Activated CD4-positive, alpha-beta memory T cell treated with anti-CD3 and anti-CD28 coated beads for 36 hours (primary cell): ENCODE data around the gene SMARCC2. TPM values are rescaled to one million over a fixed set of nuclear protein-coding genes. Genes with fewer than 3 reads are reported as not detected.

Source experiments
- CTCF ChIA-PET: fragments of 350-600 bp; sonication (Branson Sonifier 250); formaldehyde crosslinking; loops from one replicate; lab custom pipeline; 2021; ENCODE audit warnings: antibody characterized with exemption, inconsistent platforms; lab: Charles Lee
- POLR2A ChIA-PET: fragments of 350-600 bp; sonication (Branson Sonifier 250); formaldehyde crosslinking; loops from one replicate; lab custom pipeline; 2021; ENCODE audit warnings: antibody characterized with exemption; lab: Charles Lee
- DNase-seq: peaks from one replicate; pipeline ENCODE4 v3.0.0-alpha.2; 2020
- H3K27ac Mint-ChIP-seq: one replicate; pipeline ENCODE4 v1.8.0; 2021; ENCODE audit warnings: mixed read lengths
- H3K27me3 Mint-ChIP-seq: one replicate; pipeline ENCODE4 v1.8.0; 2021; ENCODE audit warnings: mixed read lengths
- H3K36me3 Mint-ChIP-seq: one replicate; pipeline ENCODE4 v1.8.0; 2021; ENCODE audit warnings: mixed read lengths
- H3K4me1 Mint-ChIP-seq: one replicate; pipeline ENCODE4 v1.8.0; 2021; ENCODE audit warnings: low read depth, mixed read lengths
- H3K4me3 Mint-ChIP-seq: one replicate; pipeline ENCODE4 v1.8.0; 2021; ENCODE audit warnings: mild to moderate bottlenecking, mixed read lengths
- H3K9me3 Mint-ChIP-seq: one replicate; pipeline ENCODE4 v1.8.0; 2021; ENCODE audit warnings: mixed read lengths
- intact Hi-C: fragments of 100-400 bp; cut with micrococcal nuclease; formaldehyde crosslinking; loops from one replicate; pipeline ENCODE4 v1.15.1; 2023
- total RNA-seq, 2 experiments: library from RNA; stranded (reverse); gene quantifications; one replicate each; pipeline ENCODE4 v1.2.3, GENCODE V29; 2021

The SMARCC2 gene
- total RNA-seq, 2 experiments from 2014 or later: 96.4 to 103 TPM

DNA sequence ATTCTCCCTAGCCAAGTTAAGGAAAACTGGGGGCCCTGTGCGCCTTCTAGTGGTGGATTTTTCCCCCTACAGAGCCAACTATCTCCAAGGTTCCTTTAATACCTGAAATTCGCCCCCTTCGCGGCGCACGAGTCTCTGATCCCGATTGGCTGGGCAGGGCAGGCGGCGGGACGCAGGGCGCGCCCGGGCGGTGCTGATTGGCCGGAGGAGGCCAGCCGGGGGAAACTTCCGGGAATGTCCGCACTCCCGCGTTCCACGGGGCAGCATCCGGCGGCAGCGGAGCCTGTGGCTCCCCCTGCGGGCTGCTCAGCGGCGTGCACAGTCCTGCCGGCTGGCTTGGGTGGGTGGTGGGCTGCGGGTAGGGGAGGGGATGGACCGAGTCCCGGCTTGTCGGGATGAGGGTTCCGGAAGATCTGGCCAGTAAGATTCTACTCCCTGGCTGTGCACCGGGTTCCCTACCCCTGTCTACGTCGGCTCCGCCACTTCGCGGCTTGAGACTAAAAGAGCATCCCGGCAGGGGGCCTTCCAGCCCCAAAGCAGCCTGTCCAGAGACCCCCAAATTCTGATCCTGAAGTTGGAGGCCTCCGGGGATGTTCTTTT lies 34.9 kb upstream of the SMARCC2 start, which contains the start of gene NABP2:
Gene NABP2 (plus strand): TSS at position 241 of the 600 bp plus-strand sequence. CDS start 515 bp downstream, outside the sequence.
- DNase-seq: peak; percentile 97
- no peaks in the 10 kb centered on the region for H3K9me3 Mint-ChIP-seq
- peaks cover 11% of the 10 kb centered on the region for H3K36me3 Mint-ChIP-seq
- ChIA-PET POLR2A (no interaction called here), CTCF (interaction anchor here (4.0 kb wide), 1 partner anchor 35 kb away, joined by 50 read pairs; the partner anchor contains the start of gene SMARCC2)
- H3K27ac Mint-ChIP-seq: peak within 1 kb of the TSS; percentile 80
- peaks cover 33% of the 10 kb centered on the region for H3K4me1 Mint-ChIP-seq
- no peaks in the 10 kb centered on the region for H3K27me3 Mint-ChIP-seq
- H3K4me3 Mint-ChIP-seq: peak within 1 kb of the TSS; percentile 96
- intact Hi-C loops: loop anchor here (1.0 to 10.0 kb wide), 9 partner anchors 12 to 407 kb away; partner anchors contain the start of genes ANKRD52, ORMDL2, RAB5B and RPS26

DNA sequence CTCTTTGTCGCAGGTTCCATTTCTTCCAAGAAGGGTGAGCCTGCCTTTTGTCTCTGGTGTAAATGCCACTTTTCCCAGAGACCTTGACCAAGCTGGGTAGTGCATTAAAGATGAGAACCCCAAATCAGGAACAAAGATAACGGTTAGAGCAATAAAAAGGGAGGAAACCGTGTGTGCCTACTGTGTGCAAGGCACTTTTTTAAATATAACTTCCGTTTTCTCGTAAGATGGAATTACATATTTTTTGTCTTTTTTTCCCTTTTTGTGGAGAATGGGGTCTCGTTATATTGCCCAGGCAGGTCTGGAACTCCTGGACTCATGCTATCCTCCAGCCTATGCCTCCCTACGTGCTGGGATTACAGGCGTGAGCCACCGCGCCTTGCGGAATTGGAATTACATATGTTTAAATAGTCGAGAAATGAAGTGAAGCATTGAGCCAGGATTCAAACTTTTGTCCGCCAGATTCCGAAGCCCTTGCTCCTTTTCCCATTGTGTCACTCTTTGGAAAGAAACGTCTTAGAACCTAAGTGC lies 34.4 kb upstream of the SMARCC2 start:
- Mint-ChIP-seq H3K27ac (peak overlapping the region; percentile 80), H3K36me3 (peaks cover 9% of the 10 kb centered on the region), H3K9me3 (no peaks in the 10 kb centered on the region), H3K4me1 (peaks cover 33% of the 10 kb centered on the region), H3K4me3 (peak overlapping the region; percentile 87), H3K27me3 (no peaks in the 10 kb centered on the region)
- ChIA-PET POLR2A (interaction anchor here (0.7 kb wide), 1 partner anchor 105 kb away, joined by 3 read pairs; the partner anchor contains the start of gene ZC3H10), CTCF (interaction anchor here (2.7 to 4.0 kb wide), 3 partner anchors 16 to 240 kb away, joined by 12 to 50 read pairs (median 33); partner anchors contain the start of gene SMARCC2)
- intact Hi-C loops: loop anchor here (1.0 to 10.0 kb wide), 11 partner anchors 11 to 406 kb away; partner anchors contain the start of genes ANKRD52, MYL6B, ORMDL2 and RAB5B
- no peak for DNase-seq

DNA sequence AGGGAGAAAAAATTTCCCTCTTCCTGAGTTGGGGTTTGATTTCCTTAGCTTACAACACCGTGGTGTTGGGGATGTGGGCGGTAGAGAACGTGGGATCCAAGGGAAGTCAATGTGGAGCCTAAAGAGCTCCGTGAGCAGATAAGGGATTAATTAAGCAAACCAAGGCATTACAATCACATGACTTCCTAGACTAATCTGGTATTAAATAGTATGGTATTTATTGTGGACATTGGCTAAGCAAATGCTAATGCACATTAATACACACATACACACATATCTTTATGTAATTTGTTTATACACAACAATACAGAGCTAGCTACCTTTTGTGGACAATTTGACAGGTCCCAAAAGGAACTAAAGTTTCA lies 33.2 kb upstream of the SMARCC2 start:
- Mint-ChIP-seq H3K9me3 (no peaks in the 10 kb centered on the region), H3K36me3 (peaks cover 9% of the 10 kb centered on the region), H3K27ac (peak overlapping the region; percentile 96), H3K4me3 (peak overlapping the region; percentile 96), H3K27me3 (no peaks in the 10 kb centered on the region), H3K4me1 (peaks cover 33% of the 10 kb centered on the region)
- POLR2A ChIA-PET: interaction anchor here (0.8 to 3.0 kb wide), 15 partner anchors 19 to 249 kb away, joined by 3 to 20 read pairs (median 4); partner anchors contain the start of genes ANKRD52, ESYT1, MYL6B and PA2G4
- CTCF ChIA-PET: interaction anchor here (0.6 to 4.0 kb wide), 22 partner anchors 9 to 283 kb away, joined by 3 to 50 read pairs (median 4); partner anchors contain the start of genes ANKRD52, ESYT1, MYL6 and PA2G4
- intact Hi-C loops: loop anchor here (2.0 to 10.0 kb wide), 6 partner anchors 16 to 405 kb away; partner anchors contain the start of genes ANKRD52, MYL6B, ORMDL2 and RAB5B
- DNase-seq: no peak

DNA sequence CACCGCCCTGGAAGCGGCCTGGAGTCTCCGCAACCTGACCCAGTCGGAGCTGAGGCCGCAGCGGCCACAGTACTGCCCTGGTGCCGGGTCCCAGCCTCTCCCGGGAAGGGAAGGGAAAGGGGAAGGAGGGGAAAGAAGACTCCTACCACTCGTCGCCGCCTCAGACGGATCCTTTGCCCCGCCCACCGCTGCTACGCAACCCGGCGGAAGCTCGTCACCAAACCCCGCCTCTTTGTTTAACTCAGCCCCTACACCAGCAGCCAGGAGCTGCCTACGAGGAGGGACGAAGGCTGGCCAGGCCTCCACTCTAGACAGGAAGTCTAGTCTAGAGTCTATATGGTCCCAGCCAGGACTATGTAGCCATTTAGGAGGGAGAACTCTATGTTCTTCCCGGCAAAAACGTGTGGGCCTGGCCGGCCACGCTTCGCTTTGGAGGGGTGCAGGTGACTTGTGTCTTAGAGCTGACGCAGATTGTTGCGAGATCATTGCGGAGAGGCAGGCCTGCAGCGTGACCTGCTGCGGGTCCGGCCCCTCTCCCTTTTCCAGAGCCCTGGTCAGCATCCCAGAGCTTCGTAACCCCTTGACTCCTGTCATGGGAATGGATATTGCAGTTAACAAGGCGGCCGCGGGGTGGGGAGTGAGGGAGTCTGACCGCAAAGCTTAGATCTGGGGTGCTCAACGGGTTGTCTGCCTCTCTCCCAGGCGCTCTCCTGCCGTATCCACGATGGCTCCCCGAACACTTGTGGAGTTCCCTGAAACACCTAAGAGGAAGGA lies 32.7 kb upstream of the SMARCC2 start, which contains the start of gene RNF41:
Gene RNF41 (minus strand): TSS at position 166 of the 774 bp plus-strand sequence. CDS start 7,875 bp downstream, outside the sequence.
- peaks cover 6% of the 10 kb centered on the region for H3K36me3 Mint-ChIP-seq
- peak; percentile 95 for DNase-seq
- intact Hi-C loops: loop anchor here (2.0 to 10.0 kb wide), 6 partner anchors 15 to 405 kb away; partner anchors contain the start of genes ANKRD52, MYL6B, ORMDL2 and RAB5B
- no peaks in the 10 kb centered on the region for H3K27me3 Mint-ChIP-seq
- no peaks in the 10 kb centered on the region for H3K9me3 Mint-ChIP-seq
- H3K27ac Mint-ChIP-seq: peak within 1 kb of the TSS; percentile 96
- POLR2A ChIA-PET: interaction anchor here (0.8 to 3.0 kb wide), 17 partner anchors 19 to 248 kb away, joined by 3 to 20 read pairs (median 4); partner anchors contain the start of genes ANKRD52, CNPY2, ESYT1 and MYL6B
- CTCF ChIA-PET: interaction anchor here (0.6 to 4.0 kb wide), 25 partner anchors 9 to 1181 kb away, joined by 3 to 50 read pairs (median 4); partner anchors contain the start of genes ANKRD52, ESYT1, MYL6 and MYL6B
- peak within 1 kb of the TSS; percentile 96 for H3K4me3 Mint-ChIP-seq
- H3K4me1 Mint-ChIP-seq: peaks cover 33% of the 10 kb centered on the region

DNA sequence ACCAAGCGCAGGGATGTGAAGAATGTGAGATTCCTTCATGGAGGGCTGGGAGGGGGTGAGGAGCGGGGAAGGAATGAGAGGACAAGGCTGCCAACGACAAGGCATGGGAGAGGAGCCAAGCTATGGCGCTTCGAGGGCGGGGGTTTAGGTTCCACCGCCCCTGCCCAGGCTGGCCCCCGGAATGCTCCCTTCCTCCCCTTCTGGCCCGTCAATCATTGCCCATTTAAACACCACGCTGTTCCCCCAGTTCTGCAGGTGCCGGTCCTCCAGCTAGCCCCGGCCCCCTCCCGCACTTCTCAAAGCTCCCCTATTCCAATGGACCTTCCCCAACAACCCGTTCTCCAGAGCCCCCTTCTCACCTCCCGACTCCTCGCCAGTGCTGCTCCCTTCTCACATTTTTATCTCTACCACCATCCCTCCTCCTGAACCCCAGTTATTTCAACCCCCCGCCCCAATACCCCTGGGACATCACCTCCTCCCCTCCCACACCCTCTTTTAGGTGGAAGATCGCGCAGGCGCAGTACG lies 32.0 kb upstream of the SMARCC2 start:
- peaks cover 36% of the 10 kb centered on the region for H3K4me1 Mint-ChIP-seq
- DNase-seq: no peak
- intact Hi-C loops: loop anchor here (5.0 to 10.0 kb wide), 4 partner anchors 36 to 404 kb away; partner anchors contain the start of genes ANKRD52, ORMDL2, RAB5B and RPS26
- H3K27me3 Mint-ChIP-seq: no peaks in the 10 kb centered on the region
- CTCF ChIA-PET: interaction anchor here (0.6 to 4.0 kb wide), 20 partner anchors 8 to 1181 kb away, joined by 3 to 50 read pairs (median 6); partner anchors contain the start of genes ANKRD52, MYL6, MYL6B and PA2G4
- no peaks in the 10 kb centered on the region for H3K9me3 Mint-ChIP-seq
- POLR2A ChIA-PET: interaction anchor here (0.6 to 3.0 kb wide), 12 partner anchors 10 to 248 kb away, joined by 3 to 20 read pairs (median 6); partner anchors contain the start of genes ANKRD52, CNPY2, ESYT1 and PAN2
- H3K27ac Mint-ChIP-seq: peak overlapping the region; percentile 96
- H3K4me3 Mint-ChIP-seq: peak overlapping the region; percentile 96
- peaks cover 9% of the 10 kb centered on the region for H3K36me3 Mint-ChIP-seq

DNA sequence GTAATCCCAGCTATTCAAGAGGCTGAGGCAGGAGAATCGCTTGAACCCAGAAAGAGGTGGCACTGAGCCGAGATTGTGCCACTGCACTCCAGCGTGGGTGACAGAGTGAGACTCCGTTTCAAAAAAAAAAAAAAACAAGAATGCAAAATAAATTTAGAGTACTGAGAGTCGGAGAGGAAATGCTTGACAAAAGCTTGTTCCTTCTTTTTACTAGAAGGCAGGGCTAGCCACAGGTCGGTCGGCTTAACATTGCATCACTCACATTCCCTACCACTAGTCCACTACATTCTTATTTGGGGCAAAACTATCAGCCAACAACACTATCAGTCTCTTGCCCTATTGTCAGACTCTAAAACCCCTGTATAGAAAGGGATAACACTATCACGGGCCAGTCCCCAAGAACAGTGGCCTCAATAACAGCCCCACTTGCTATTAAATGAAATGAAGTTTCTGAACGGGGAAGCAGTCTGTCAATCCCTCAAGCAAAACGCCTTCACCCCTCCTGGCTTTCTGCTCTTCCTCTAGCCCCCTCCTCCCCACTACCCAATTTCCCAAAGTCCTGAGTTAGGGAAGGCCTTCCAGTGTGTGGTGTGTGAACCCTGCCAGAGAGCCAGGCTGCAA lies 31.4 kb upstream of the SMARCC2 start:
- ChIA-PET CTCF (interaction anchor here (0.6 to 4.0 kb wide), 12 partner anchors 14 to 243 kb away, joined by 3 to 50 read pairs (median 8); partner anchors contain the start of genes ANKRD52, MYL6, MYL6B and SMARCC2), POLR2A (interaction anchor here (0.6 to 3.0 kb wide), 5 partner anchors 11 to 113 kb away, joined by 3 to 20 read pairs (median 10); partner anchors contain the start of genes ANKRD52, ESYT1, PAN2 and ZC3H10)
- no peak for DNase-seq
- Mint-ChIP-seq H3K36me3 (peaks cover 6% of the 10 kb centered on the region), H3K27ac (peak overlapping the region; percentile 16), H3K27me3 (no peaks in the 10 kb centered on the region), H3K4me1 (peaks cover 36% of the 10 kb centered on the region), H3K9me3 (no peaks in the 10 kb centered on the region), H3K4me3 (peak overlapping the region; percentile 96)
- intact Hi-C loops: loop anchor here (5.0 to 10.0 kb wide), 4 partner anchors 37 to 403 kb away; partner anchors contain the start of genes ANKRD52, ORMDL2, RAB5B and RPS26

DNA sequence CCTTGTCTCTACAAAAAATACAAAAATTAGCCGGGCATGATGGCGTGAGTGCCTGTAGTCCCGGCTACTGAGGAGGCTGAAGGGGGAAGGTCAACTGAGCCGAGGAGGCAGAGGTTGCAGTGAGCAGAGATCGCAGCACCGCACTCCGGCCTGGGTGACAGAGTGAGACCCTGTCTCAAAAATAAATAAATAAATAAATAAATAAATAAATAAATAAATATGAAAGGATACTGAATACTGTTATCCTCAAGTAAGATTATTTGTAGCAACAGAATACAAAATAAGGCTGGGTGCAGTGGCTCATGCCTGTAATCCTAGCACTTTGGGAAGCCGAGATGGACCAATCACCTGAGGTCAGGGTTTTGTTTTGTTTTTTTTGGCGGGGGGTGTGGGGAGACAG lies 30.6 kb upstream of the SMARCC2 start:
- Mint-ChIP-seq H3K4me1 (peaks cover 30% of the 10 kb centered on the region), H3K4me3 (no peak overlapping the region), H3K27me3 (no peaks in the 10 kb centered on the region), H3K36me3 (peaks cover 9% of the 10 kb centered on the region), H3K9me3 (no peaks in the 10 kb centered on the region), H3K27ac (no peak overlapping the region)
- DNase-seq: no peak
- intact Hi-C loops: loop anchor here (5.0 to 10.0 kb wide), 4 partner anchors 37 to 403 kb away; partner anchors contain the start of genes ANKRD52, ORMDL2, RAB5B and RPS26
- ChIA-PET POLR2A (no interaction called here), CTCF (interaction anchor here (0.6 to 4.0 kb wide), 3 partner anchors 13 to 173 kb away, joined by 3 to 50 read pairs (median 33); partner anchors contain the start of gene SMARCC2)

DNA sequence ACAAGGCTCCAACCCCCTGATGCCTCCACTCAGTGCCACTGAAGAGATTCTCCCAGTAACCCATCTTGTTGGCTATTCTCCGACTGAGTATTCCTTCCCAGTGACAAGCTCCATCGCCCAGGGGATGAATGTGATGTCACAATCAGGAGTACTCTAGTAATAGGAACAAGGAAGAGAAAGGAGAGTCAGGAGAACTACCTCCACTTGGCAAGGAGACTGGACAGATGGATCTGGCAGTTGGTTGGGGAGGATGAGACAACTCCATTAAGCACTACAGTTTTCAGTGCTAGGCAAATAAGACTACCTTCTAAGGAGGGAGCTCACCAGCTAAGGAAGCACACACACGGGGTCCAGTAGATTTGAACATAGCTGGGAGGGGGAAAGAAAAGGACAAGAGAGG lies 27.2 kb upstream of the SMARCC2 start:
- Mint-ChIP-seq H3K36me3 (peaks cover 28% of the 10 kb centered on the region), H3K27me3 (no peaks in the 10 kb centered on the region), H3K4me1 (peaks cover 20% of the 10 kb centered on the region), H3K4me3 (no peak overlapping the region), H3K27ac (no peak overlapping the region), H3K9me3 (no peaks in the 10 kb centered on the region)
- DNase-seq: no peak
- CTCF ChIA-PET: interaction anchor here (0.7 to 1.7 kb wide), 7 partner anchors 8 to 357 kb away, joined by 3 to 7 read pairs (median 4); partner anchors contain the start of genes ANKRD52 and CNPY2
- intact Hi-C loops: no loop called here
- POLR2A ChIA-PET: no interaction called here

DNA sequence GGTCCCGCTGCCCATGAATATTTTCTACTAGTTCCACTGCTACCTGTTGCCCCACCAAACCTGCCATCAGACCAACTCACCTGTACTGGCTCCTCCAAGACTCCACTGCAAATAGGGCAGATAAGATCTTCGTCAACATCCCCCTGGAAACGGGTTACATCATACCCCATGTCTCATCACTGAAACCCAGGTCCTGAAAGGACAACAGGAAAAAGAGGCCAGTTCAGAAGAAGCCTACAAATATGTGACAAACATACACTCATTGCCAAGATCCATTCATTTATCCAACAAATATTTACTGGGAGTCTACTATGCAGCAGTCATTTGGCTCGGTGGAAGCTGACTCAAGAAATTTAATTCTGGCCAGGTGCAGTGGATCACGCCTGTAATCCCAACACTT lies 24.6 kb upstream of the SMARCC2 start:
- Mint-ChIP-seq H3K36me3 (peaks cover 42% of the 10 kb centered on the region), H3K4me3 (no peak overlapping the region), H3K27me3 (no peaks in the 10 kb centered on the region), H3K27ac (no peak overlapping the region), H3K4me1 (peaks cover 14% of the 10 kb centered on the region), H3K9me3 (no peaks in the 10 kb centered on the region)
- intact Hi-C loops: no loop called here
- no peak for DNase-seq
- CTCF ChIA-PET: interaction anchor here (1.3 to 1.5 kb wide), 3 partner anchors 8 to 44 kb away, joined by 3 to 7 read pairs (median 5); partner anchors contain the start of genes ANKRD52, RNF41 and SMARCC2
- POLR2A ChIA-PET: no interaction called here

DNA sequence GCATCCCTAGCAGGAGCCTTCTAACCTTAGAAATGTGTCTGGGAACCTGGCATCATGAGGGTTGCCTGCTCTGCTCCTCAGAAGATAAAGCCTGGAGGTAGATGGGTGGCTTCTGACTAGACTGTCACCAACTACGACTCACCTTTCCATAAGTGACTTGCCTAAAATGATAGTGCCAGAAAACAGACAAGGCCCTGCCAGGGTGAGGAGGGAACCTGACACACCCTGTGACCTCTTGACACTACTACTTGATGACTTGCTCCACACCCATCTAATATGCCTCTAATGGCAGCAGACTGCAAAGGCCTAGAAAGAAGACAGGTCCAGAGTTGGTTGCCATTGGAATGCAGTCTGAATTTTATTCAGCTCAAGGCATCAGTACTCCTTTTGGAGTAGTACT lies 23.1 kb upstream of the SMARCC2 start:
- Mint-ChIP-seq H3K36me3 (peaks cover 48% of the 10 kb centered on the region), H3K27ac (no peak overlapping the region), H3K4me3 (no peak overlapping the region), H3K9me3 (no peaks in the 10 kb centered on the region), H3K4me1 (peaks cover 14% of the 10 kb centered on the region), H3K27me3 (no peaks in the 10 kb centered on the region)
- intact Hi-C loops: loop anchor here (1.0 kb wide), 1 partner anchor 12 kb away; the partner anchor contains the start of gene NABP2
- CTCF ChIA-PET: interaction anchor here (1.1 to 1.7 kb wide), 3 partner anchors 9 to 84 kb away, joined by 4 to 7 read pairs (median 5); partner anchors contain the start of genes ESYT1 and RNF41
- POLR2A ChIA-PET: no interaction called here
- peak; percentile 52 for DNase-seq
